GM21528 (cell line): ENCODE measurements around the gene SPON1.
"Not testable (repeated sequence)": the region's sequence is repeated elsewhere in the genome, so short reads cannot be mapped to it uniquely, and the experiment has no call there.

Experiments used
- ATAC-seq: cut with Tn5 transposase; IDR thresholded peaks from one replicate; pipeline ENCODE4 v1.9.1; 2021; ENCODE audit warnings: mild to moderate bottlenecking, moderate library complexity; ENCODE audit not compliant: unreplicated experiment, low FRiP score

The SPON1 gene

GRCh38 chr11:13972944-13973343 is 10.4 kb downstream of the SPON1 start:
- ATAC-seq: no peak

DNA sequence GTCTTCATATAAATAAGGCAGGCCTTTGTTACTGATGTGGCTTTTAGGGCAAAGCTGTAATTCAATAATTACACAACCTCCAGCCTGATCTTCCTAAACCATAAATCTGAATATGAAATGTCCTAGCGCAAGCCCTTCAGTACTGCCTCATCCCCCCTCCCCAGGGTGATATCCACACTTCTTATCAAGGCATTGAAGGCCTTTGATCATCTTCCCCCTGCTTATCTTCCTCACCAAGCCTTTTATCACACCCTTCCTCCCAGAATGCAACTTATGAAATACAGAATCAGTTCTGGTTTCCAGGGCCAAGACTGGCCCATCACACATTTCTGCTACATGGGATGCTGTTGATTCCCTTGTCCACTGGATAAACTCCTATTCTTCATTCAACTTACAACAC is 12.1 kb downstream of the SPON1 start:
- no peak for ATAC-seq

- ATAC-seq: no peak
Observed at GRCh38 chr11:13983081-13983751, 20.7 kb downstream of the SPON1 start.

- ATAC-seq: no peak
Observed at GRCh38 chr11:13984616-13985450, 22.3 kb downstream of the SPON1 start.

DNA sequence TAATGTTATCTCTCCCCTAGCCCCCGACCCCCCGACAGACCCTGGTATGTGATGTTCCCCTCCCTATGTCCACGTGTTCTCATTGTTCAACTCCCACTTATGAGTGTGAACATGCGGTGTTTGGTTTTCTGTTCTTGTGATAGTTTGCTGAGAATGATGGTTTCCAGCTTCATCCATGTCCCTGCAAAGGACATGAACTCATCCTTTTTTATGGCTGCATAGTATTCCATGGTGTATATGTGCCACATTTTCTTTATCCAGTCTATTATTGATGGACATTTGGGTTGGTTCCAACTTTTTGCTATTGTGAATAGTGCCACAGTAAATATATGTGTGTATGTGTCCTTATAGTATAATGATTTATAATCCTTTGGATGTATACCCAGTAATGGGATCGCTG is 24.2 kb downstream of the SPON1 start:
- not testable (repeated sequence) for ATAC-seq

DNA sequence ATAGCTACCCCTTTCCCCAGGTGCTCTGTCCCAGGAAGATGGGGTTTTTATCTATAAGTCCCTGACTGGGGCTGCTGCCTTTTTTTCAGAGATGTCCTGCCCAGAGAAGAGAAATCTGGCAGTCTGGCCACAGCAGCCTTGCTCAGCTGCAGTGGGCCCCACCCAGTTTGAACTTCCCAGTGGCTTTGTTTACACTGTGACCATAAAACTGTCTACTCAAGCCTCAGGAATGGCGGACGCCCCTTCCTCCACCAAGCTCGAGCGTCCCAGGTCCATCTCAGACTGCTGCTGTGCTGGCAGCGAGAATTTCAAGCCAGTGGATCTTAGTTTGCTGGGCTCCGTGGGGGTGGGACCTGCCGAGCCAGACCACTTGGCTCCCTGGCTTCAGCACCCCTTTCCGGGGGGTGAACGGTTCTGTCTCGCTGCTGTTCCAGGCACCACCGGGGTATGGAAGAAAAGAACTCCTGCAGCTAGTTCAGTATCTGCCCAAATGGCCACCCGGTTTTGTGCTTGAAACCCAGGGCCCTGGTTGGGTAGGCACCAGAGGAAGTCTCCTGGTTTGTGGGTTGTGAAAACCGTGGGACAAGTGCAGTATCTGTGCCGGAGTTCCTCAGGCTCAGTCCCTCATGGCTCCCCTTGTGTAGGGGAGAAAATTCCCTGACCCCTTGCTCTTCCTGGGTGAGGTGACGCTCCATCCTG is 29.8 kb downstream of the SPON1 start:
- not testable (repeated sequence) for ATAC-seq

GRCh38 chr11:13993096-13993765 is 30.7 kb downstream of the SPON1 start:
- no peak for ATAC-seq

DNA sequence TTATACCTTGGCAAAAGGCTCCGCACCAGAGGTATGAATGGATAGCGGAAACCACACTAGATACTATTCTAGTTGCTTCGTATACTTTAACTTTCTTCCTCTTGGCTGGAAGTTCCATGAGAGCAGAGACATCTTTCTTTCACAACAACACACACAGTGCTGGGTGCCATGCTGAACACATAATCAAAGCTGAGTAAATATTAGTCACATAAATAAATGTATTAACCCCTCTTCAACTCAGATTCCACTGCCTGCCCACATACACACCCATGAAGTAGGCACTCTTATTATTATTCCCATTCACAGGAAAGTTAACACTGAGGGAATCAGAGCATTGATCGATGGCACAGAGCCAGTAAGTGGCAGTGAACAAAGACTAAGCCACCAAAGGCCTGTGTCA is 35.4 kb downstream of the SPON1 start:
- ATAC-seq: no peak

GRCh38 chr11:13999704-14000103 is 37.2 kb downstream of the SPON1 start:
- no peak for ATAC-seq

- ATAC-seq: no peak
Observed at GRCh38 chr11:14001597-14001996, 39.1 kb downstream of the SPON1 start.

GRCh38 chr11:14007566-14007965 is 45.0 kb downstream of the SPON1 start:
- ATAC-seq: no peak

DNA sequence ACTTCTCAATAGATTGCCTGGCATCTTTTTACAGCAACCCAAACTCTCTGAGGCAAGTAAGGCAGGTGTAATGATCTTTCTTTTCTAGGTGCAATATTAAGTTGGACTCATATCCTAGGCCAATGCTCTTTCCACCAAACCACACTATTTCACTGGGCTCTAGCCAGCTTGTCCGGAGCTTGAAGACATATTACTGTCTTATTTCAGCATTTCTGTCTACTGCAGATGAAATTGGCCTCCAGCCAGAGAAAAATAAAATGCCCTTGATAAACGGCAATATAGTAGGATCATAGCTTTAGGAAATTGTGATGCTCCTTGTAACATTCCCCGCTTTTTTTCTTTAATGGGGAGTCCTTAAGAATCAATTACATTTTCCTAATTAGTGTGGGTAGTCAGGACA is 48.1 kb downstream of the SPON1 start:
- no peak for ATAC-seq

GRCh38 chr11:14012846-14013245 is 50.3 kb downstream of the SPON1 start:
- ATAC-seq: no peak

GRCh38 chr11:14015711-14016110 is 53.2 kb downstream of the SPON1 start:
- ATAC-seq: no peak

- no peak for ATAC-seq
Observed at GRCh38 chr11:14018441-14018840, 55.9 kb downstream of the SPON1 start.

- no peak for ATAC-seq
Observed at GRCh38 chr11:14021738-14022137, 59.2 kb downstream of the SPON1 start.

- no peak for ATAC-seq
Observed at GRCh38 chr11:14022251-14022650, 59.7 kb downstream of the SPON1 start.

GRCh38 chr11:14022821-14023220 is 60.3 kb downstream of the SPON1 start:
- ATAC-seq: no peak

- no peak for ATAC-seq
Observed at GRCh38 chr11:14026961-14027360, 64.4 kb downstream of the SPON1 start.

DNA sequence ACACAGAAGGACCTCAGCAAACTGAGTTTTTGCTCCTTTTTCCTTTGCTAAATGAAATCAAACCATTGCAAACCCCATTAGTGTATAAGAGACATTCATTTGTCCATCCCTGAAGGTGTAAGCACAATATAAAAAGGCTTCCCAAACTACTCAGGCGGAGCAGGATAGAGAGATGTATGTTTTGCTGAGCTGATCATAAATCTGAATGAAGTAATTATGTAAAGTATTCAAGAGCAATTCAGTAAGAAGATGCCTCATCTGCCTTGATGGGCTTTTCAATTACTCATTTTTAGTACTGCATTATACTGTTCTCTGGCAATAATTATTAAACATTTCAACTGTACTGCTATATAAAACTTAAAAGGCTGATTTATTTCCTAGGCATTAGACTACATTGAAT is 65.0 kb downstream of the SPON1 start:
- ATAC-seq: no peak

DNA sequence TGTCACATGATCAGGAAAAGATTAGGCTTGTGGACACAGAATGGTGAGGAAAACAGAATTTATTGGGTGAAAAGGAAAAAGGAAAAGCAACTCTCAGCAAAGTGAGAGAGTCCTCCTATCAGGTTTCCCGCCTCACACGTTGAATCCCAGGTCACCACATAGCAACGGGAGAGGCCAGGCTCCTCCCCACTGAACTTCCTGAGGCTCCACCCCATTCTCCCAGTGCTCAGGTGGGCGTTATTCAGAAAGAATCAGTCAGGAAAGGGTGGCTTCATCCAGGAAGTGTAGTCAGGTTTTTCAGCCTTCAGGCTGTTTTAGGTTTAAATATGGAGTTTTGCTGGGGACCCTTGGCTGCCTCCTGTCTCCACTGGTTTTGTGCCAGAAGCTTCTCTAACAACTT is 66.9 kb downstream of the SPON1 start:
- no peak for ATAC-seq
